Heart left ventricle (tissue), 13 donors: ENCODE measurements around the gene KIAA1614.

ENCODE experiments used
- CTCF ChIP-seq, 12 donors: fragments of 200-600 bp; sonication (generic) in 4 of 12; IDR thresholded peaks; one replicate each; pipeline versions ENCODE4 v1.5.0 to v1.8.0; 2018 to 2022; ENCODE audit warnings: antibody characterized with exemption in 12 of 12, mild to moderate bottlenecking in 5 of 12
- POLR2A ChIP-seq, 2 donors: fragments of 450-650 bp; IDR thresholded peaks; one replicate each; pipeline ENCODE4 v1.6.1; 2017; ENCODE audit warnings: antibody characterized with exemption in 2 of 2, mild to moderate bottlenecking in 2 of 2, moderate library complexity in 2 of 2
- donor health status: ischemic (EF 13 %, LVEDD 7.1; RV severe dilation, severe dysfunction).
- donor health status: DM: no; HTN: yes; CAD: no.
- donor health status: DM: no; HTN: no; CAD: no.
- donor health status: ischemic (EF 25% LVEDD 6.9; RV normal size, moderate dysfunction).
- donor health status: ischemic (EF 25% LVEDD 5.7; RV mildly dilated, moderate dysfunction).
- donor health status: ischemic (EF 35%, LVEDD 5.7; RV mildly dilated, moderate dysfunction).
- donor health status: nonischemic (EF 11% LVEDD 7.7; RV severe dilation, severe dysfunction).
- donor health status: DM: yes; HTN: yes; CAD: no.
- donor health status: PGD.
- donor health status: ischemic (EF 29% LVEDD 5.4; RV normal size, mild dysfunction).
- donor health status: nonischemic (EF 23%, LVEDD 6.1; RV moderate dilation, normal function).

- TF ChIP-seq CTCF (IDR thresholded peaks at IDR 0.05) (no peak), POLR2A (IDR thresholded peaks at IDR 0.05) (no peak)
These were observed 69.1 kb downstream of the KIAA1614 start for GRCh38 chr1:180981596-180982387.
